ENCODE measurements around the gene ESR1. TPM values are rescaled to one million over a fixed set of nuclear protein-coding genes. Genes with fewer than 3 reads are reported as not detected.

ESR1 gene
- total and polyA plus RNA-seq, 2 donors (not counting 1 experiment from before 2014, with no cell fraction given), result 0.06 to 0.50 TPM

GRCh38 chr6:152173321-152173720, 365.8 kb downstream of the ESR1 start:
- Histone ChIP-seq H3K27ac (ENCODE audit: insufficient read depth, low read length) (no peak overlapping the region), H4K20me1 (ENCODE audit: control insufficient read depth, extremely low read depth, insufficient read depth, low read length) (no peaks in the 10 kb centered on the region), H3K9me3 (ENCODE audit: control insufficient read depth, insufficient read depth, low read depth, low read length) (no peaks in the 10 kb centered on the region), H3K9ac (ENCODE audit: insufficient read depth, low read length) (no peak overlapping the region), H3K4me2 (ENCODE audit: extremely low read depth, insufficient read depth, low read length) (no peak overlapping the region), H3K4me1 (ENCODE audit: control insufficient read depth, extremely low read depth, insufficient read depth, low read length) (no peaks in the 10 kb centered on the region), H3K79me2 (ENCODE audit: control insufficient read depth, insufficient read depth, low read length) (no peaks in the 10 kb centered on the region), H3K4me3 (replicated peaks in 1 of 4; ENCODE audit: control extremely low read depth in 1 of 4, insufficient read depth in 1 of 4, low read depth in 3 of 4, low read length in 4 of 4) (no peak overlapping the region), H3K27me3 (ENCODE audit: control insufficient read depth, insufficient read depth, low read length) (no peaks in the 10 kb centered on the region), H2AFZ (ENCODE audit: low read length) (no peak overlapping the region), H3K36me3 (ENCODE audit: control insufficient read depth, insufficient read depth, low read length) (peaks cover 2% of the 10 kb centered on the region)
- no peak for DNase-seq (ENCODE audit: low read depth in 2 of 2)
- no peak for TF ChIP-seq CTCF (conservative IDR thresholded peaks at IDR 0.05 in 1 of 2, IDR thresholded peaks at IDR 0.05 in 1 of 2; ENCODE audit: low read depth in 1 of 2, low read length in 2 of 2)
- TF ChIP-seq EZH2 (IDR thresholded peaks at IDR 0.05; ENCODE audit: low read length, missing control alignments), result no peak

GRCh38 chr6:152173957-152174356, 366.5 kb downstream of the ESR1 start:
- Histone ChIP-seq H3K79me2 (ENCODE audit: control insufficient read depth, insufficient read depth, low read length) (no peaks in the 10 kb centered on the region), H3K4me1 (ENCODE audit: control insufficient read depth, extremely low read depth, insufficient read depth, low read length) (no peaks in the 10 kb centered on the region), H3K36me3 (ENCODE audit: control insufficient read depth, insufficient read depth, low read length) (peaks cover 2% of the 10 kb centered on the region), H3K27ac (ENCODE audit: insufficient read depth, low read length) (no peak overlapping the region), H3K4me2 (ENCODE audit: extremely low read depth, insufficient read depth, low read length) (no peak overlapping the region), H3K9me3 (ENCODE audit: control insufficient read depth, insufficient read depth, low read depth, low read length) (no peaks in the 10 kb centered on the region), H2AFZ (ENCODE audit: low read length) (no peak overlapping the region), H3K9ac (ENCODE audit: insufficient read depth, low read length) (no peak overlapping the region), H4K20me1 (ENCODE audit: control insufficient read depth, extremely low read depth, insufficient read depth, low read length) (no peaks in the 10 kb centered on the region), H3K27me3 (ENCODE audit: control insufficient read depth, insufficient read depth, low read length) (no peaks in the 10 kb centered on the region), H3K4me3 (replicated peaks in 1 of 4; ENCODE audit: control extremely low read depth in 1 of 4, insufficient read depth in 1 of 4, low read depth in 3 of 4, low read length in 4 of 4) (no peak overlapping the region)
- TF ChIP-seq EZH2 (IDR thresholded peaks at IDR 0.05; ENCODE audit: low read length, missing control alignments) (no peak), CTCF (conservative IDR thresholded peaks at IDR 0.05 in 1 of 2, IDR thresholded peaks at IDR 0.05 in 1 of 2; ENCODE audit: low read depth in 1 of 2, low read length in 2 of 2) (no peak)
- no peak for DNase-seq (ENCODE audit: low read depth in 2 of 2)

GRCh38 chr6:152176268-152176667, 368.8 kb downstream of the ESR1 start:
- no peak overlapping the region for H3K4me3 ChIP-seq (replicated peaks in 1 of 4; ENCODE audit: control extremely low read depth in 1 of 4, insufficient read depth in 1 of 4, low read depth in 3 of 4, low read length in 4 of 4)
- DNase-seq (ENCODE audit: low read depth in 2 of 2), result no peak

More at GRCh38 chr6:152176268-152176667, 368.8 kb downstream of the ESR1 start:
- Histone ChIP-seq H3K36me3 (ENCODE audit: control insufficient read depth, insufficient read depth, low read length) (peaks cover 2% of the 10 kb centered on the region), H3K27me3 (ENCODE audit: control insufficient read depth, insufficient read depth, low read length) (no peaks in the 10 kb centered on the region), H3K4me1 (ENCODE audit: control insufficient read depth, extremely low read depth, insufficient read depth, low read length) (no peaks in the 10 kb centered on the region), H3K4me2 (ENCODE audit: extremely low read depth, insufficient read depth, low read length) (no peak overlapping the region), H3K9me3 (ENCODE audit: control insufficient read depth, insufficient read depth, low read depth, low read length) (no peaks in the 10 kb centered on the region), H3K79me2 (ENCODE audit: control insufficient read depth, insufficient read depth, low read length) (no peaks in the 10 kb centered on the region), H3K9ac (ENCODE audit: insufficient read depth, low read length) (no peak overlapping the region), H4K20me1 (ENCODE audit: control insufficient read depth, extremely low read depth, insufficient read depth, low read length) (no peaks in the 10 kb centered on the region), H2AFZ (ENCODE audit: low read length) (no peak overlapping the region), H3K27ac (ENCODE audit: insufficient read depth, low read length) (no peak overlapping the region)
- TF ChIP-seq CTCF (conservative IDR thresholded peaks at IDR 0.05 in 1 of 2, IDR thresholded peaks at IDR 0.05 in 1 of 2; ENCODE audit: low read depth in 1 of 2, low read length in 2 of 2), result no peak
- no peak for TF ChIP-seq EZH2 (IDR thresholded peaks at IDR 0.05; ENCODE audit: low read length, missing control alignments)

Measured in fibroblast of lung (primary cell).